ENCODE results near the gene PDGFD.

PDGFD gene

DNA sequence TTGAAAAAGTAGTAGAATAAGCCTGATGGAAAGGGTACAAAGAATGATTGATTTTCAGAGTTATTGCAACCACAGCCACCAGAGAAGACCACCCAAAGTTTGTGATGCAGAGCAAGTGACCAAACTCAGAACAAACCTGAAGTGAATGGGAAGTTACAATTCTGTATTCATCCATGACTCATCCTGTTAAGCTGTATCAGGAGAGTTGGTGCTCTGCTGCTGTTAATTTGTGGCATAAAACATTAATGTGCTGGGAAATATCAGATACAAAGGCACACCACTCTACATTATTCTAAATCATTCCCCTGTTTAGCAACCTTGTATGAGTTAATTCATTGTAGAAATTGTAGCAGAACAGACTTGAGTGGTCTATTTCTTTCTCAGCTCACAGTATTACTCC is 19.6 kb upstream of the PDGFD start:
- no peak for TF ChIP-seq NFIC (IDR thresholded peaks at IDR 0.05)
- TF ChIP-seq TEAD4 (IDR thresholded peaks at IDR 0.05): no peak
- no peak for TF ChIP-seq ZBTB7A (IDR thresholded peaks at IDR 0.05; ENCODE audit: low read depth)
- no peak for TF ChIP-seq EP300 (IDR thresholded peaks at IDR 0.05; ENCODE audit: borderline replicate concordance)
- no peak for TF ChIP-seq TCF12 (IDR thresholded peaks at IDR 0.05; ENCODE audit: low read depth)

DNA sequence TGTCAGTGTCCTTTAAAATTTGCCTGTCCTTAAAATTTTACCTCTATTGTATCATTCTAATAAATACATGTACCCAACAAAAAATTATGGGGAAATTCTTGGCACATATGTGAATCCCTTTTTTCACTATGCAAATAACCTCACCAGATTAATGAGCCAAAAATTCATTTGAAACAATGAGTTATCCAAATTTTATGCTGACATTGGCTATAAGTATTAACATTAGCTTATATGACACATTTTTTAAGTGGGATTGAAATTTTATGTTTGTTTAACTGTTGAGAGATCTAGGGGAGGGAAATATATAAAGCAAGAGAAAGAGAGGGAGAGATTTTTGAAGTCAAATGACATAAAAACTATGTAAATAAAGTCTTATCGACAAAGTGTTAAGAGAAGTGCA is 11.8 kb upstream of the PDGFD start:
- TF ChIP-seq, protein P1, sequence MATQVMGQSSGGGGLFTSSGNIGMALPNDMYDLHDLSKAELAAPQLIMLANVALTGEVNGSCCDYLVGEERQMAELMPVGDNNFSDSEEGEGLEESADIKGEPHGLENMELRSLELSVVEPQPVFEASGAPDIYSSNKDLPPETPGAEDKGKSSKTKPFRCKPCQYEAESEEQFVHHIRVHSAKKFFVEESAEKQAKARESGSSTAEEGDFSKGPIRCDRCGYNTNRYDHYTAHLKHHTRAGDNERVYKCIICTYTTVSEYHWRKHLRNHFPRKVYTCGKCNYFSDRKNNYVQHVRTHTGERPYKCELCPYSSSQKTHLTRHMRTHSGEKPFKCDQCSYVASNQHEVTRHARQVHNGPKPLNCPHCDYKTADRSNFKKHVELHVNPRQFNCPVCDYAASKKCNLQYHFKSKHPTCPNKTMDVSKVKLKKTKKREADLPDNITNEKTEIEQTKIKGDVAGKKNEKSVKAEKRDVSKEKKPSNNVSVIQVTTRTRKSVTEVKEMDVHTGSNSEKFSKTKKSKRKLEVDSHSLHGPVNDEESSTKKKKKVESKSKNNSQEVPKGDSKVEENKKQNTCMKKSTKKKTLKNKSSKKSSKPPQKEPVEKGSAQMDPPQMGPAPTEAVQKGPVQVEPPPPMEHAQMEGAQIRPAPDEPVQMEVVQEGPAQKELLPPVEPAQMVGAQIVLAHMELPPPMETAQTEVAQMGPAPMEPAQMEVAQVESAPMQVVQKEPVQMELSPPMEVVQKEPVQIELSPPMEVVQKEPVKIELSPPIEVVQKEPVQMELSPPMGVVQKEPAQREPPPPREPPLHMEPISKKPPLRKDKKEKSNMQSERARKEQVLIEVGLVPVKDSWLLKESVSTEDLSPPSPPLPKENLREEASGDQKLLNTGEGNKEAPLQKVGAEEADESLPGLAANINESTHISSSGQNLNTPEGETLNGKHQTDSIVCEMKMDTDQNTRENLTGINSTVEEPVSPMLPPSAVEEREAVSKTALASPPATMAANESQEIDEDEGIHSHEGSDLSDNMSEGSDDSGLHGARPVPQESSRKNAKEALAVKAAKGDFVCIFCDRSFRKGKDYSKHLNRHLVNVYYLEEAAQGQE (IDR thresholded peaks at IDR 0.05; ENCODE audit: low read depth): no peak
- no peak for TF ChIP-seq TAF1 (IDR thresholded peaks at IDR 0.05; ENCODE audit: low read depth)
- TF ChIP-seq FOXM1 (IDR thresholded peaks at IDR 0.05; ENCODE audit: borderline replicate concordance, low read depth): no peak
- no peak for TF ChIP-seq TCF12 (IDR thresholded peaks at IDR 0.05; ENCODE audit: low read depth)
- no peak for TF ChIP-seq TEAD4 (IDR thresholded peaks at IDR 0.05)
- TF ChIP-seq, protein P2, sequence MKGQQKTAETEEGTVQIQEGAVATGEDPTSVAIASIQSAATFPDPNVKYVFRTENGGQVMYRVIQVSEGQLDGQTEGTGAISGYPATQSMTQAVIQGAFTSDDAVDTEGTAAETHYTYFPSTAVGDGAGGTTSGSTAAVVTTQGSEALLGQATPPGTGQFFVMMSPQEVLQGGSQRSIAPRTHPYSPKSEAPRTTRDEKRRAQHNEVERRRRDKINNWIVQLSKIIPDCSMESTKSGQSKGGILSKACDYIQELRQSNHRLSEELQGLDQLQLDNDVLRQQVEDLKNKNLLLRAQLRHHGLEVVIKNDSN (IDR thresholded peaks at IDR 0.05): no peak

DNA sequence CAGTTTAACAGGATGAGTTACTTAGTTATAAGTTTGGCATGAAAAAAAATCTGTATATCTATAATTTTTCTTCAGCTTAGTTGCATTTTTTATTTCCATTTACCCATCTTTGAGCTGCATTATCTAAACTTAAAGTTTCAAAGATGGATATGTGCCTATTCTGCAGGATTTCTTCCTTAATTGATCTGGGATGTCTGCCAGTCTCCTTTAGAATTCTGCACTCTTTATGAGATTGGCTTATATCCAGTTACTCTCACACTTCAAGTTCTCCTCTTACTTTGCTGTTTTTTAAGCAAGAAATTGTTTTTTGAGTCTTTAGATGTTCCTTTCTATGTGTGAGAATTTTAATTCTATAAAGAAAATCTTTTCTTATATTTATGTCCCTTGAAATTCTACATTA is 5.1 kb upstream of the PDGFD start:
- TF ChIP-seq CEBPB (IDR thresholded peaks at IDR 0.05) (no peak), TEAD4 (IDR thresholded peaks at IDR 0.05) (no peak), NFIC (IDR thresholded peaks at IDR 0.05) (no peak), YY1 (IDR thresholded peaks at IDR 0.05; ENCODE audit: low read depth) (no peak), FOXM1 (IDR thresholded peaks at IDR 0.05; ENCODE audit: borderline replicate concordance, low read depth) (no peak), EGR1 (IDR thresholded peaks at IDR 0.05) (no peak), TCF12 (IDR thresholded peaks at IDR 0.05; ENCODE audit: low read depth) (no peak)
- TF ChIP-seq, protein P1 (IDR thresholded peaks at IDR 0.05; ENCODE audit: low read depth): no peak
- TF ChIP-seq, protein P2 (IDR thresholded peaks at IDR 0.05): no peak

DNA sequence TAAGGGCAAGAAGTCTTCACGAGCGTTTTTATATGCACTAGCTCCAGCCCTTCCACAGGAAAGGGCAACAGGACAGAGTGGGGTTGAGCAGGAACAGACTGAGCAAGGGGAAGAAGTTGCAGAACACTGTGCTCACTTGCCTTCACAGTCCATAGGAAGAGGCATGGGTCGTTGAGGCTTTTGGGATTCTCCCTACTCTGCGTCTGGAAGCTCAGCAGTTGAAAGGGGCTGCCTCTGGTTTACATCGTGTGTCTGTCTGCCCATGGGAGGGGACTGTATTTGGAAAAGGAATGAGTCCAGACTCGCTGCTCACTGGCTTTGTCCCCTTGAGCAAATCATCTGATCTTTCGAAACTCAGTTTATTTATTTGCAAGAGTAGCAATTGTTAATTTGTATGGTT is 1.1 kb upstream of the PDGFD start:
- TF ChIP-seq TCF12 (IDR thresholded peaks at IDR 0.05; ENCODE audit: low read depth) (no peak), TEAD4 (IDR thresholded peaks at IDR 0.05) (no peak), EGR1 (IDR thresholded peaks at IDR 0.05) (no peak), ZBTB7A (IDR thresholded peaks at IDR 0.05; ENCODE audit: low read depth) (no peak), CEBPB (IDR thresholded peaks at IDR 0.05) (no peak), CREB1 (IDR thresholded peaks at IDR 0.05; ENCODE audit: low read depth) (no peak), NFIC (IDR thresholded peaks at IDR 0.05) (no peak), YY1 (IDR thresholded peaks at IDR 0.05; ENCODE audit: low read depth) (no peak), RAD21 (IDR thresholded peaks at IDR 0.05; ENCODE audit: low read depth) (no peak), EP300 (IDR thresholded peaks at IDR 0.05; ENCODE audit: borderline replicate concordance) (no peak), TAF1 (IDR thresholded peaks at IDR 0.05; ENCODE audit: low read depth) (no peak), FOXM1 (IDR thresholded peaks at IDR 0.05; ENCODE audit: borderline replicate concordance, low read depth) (no peak)
- TF ChIP-seq, protein P2 (IDR thresholded peaks at IDR 0.05): no peak
- TF ChIP-seq, protein P1 (IDR thresholded peaks at IDR 0.05; ENCODE audit: low read depth): no peak
- TF ChIP-seq, protein P3, sequence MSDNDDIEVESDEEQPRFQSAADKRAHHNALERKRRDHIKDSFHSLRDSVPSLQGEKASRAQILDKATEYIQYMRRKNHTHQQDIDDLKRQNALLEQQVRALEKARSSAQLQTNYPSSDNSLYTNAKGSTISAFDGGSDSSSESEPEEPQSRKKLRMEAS (IDR thresholded peaks at IDR 0.05): no peak

Measured in Ishikawa (cell line).